Measurements from ENCODE around the gene ZEB1. TPM values are rescaled to one million over a fixed set of nuclear protein-coding genes. Genes with fewer than 3 reads are reported as not detected.
A peak's percentile ranks its signal among the peaks of the same experiment; 100 is the strongest.

Gene ZEB1
- total and polyA plus RNA-seq, 2 of the 4 experiments (the other 2 are of a cell fraction), result 23.7 to 108 TPM

GRCh38 chr10:31520986-31521831, 202.2 kb downstream of the ZEB1 start:
- H2BK5ac ChIP-seq (ENCODE audit: low read depth, low read length, poor library complexity, severe bottlenecking), result no peak overlapping the region
- H3K9me3 ChIP-seq (ENCODE audit: control insufficient read depth, insufficient read depth, low read length), result no peaks in the 10 kb centered on the region
- H2AK5ac ChIP-seq (ENCODE audit: low read depth, low read length), result no peak overlapping the region
- no peak overlapping the region for H2BK20ac ChIP-seq (ENCODE audit: low read depth, low read length)
- intact Hi-C loops (cut with micrococcal nuclease), result no loop called here
- no peak overlapping the region for H3K14ac ChIP-seq (replicated peaks; ENCODE audit: low read depth, low read length)
- H2BK15ac ChIP-seq (ENCODE audit: low read depth, low read length), result no peak overlapping the region
- H3K79me1 ChIP-seq (ENCODE audit: low read depth in 1 of 2, low read length in 2 of 2), result peaks cover 19 to 59% of the 10 kb centered on the region in 2 experiments
- H3K4me3 ChIP-seq (ENCODE audit: insufficient read depth, low read depth, low read length), result no peak overlapping the region
- H3K23ac ChIP-seq (ENCODE audit: low read depth, low read length), result no peak overlapping the region
- H2BK120ac ChIP-seq (ENCODE audit: low read depth, low read length), result no peak overlapping the region
- no peaks in the 10 kb centered on the region; the same call in 1 of the 2 replicates for H3K4me1 ChIP-seq (ENCODE audit: control insufficient read depth, insufficient read depth, low read length)
- in situ Hi-C loops (cut with MboI; ENCODE audit: low sequenced_read_pairs), result no loop called here
- 100% methylated on average over 1 of the region's 4 CpGs; no CpG with 5 or more reads in 1 of the 2 experiments for WGBS, 2 experiments (ENCODE audit: extremely low coverage in 2 of 2, insufficient read length in 1 of 2)
- dilution Hi-C loops (cut with HindIII; ENCODE audit: low sequenced_read_pairs, unreplicated experiment), result no loop called here
- ChIA-PET POLR2A (ENCODE audit: unreplicated experiment) (no interaction called here), CTCF (no interaction called here)
- ATAC-seq (ENCODE audit: low read depth), result no peak
- TF ChIP-seq MAFK (IDR thresholded peaks at IDR 0.05; ENCODE audit: low read depth, low read length) (peak; percentile 87), NFE2L2 (IDR thresholded peaks at IDR 0.05; ENCODE audit: low read depth, low read length) (no peak)
- no peak overlapping the region for H3K56ac ChIP-seq (ENCODE audit: extremely low read depth, insufficient read depth, low read length)
- no peak overlapping the region for H2AFZ ChIP-seq (replicated peaks; ENCODE audit: low read length, poor library complexity)
- no peak overlapping the region for H4K91ac ChIP-seq (ENCODE audit: insufficient read depth, low read depth, low read length)
- H4K8ac ChIP-seq (ENCODE audit: low read depth in 2 of 2, low read length in 2 of 2), result no peak overlapping the region
- BruUV-seq (replicated peaks), result no TSS peak
- no peaks in the 10 kb centered on the region for H3K27me3 ChIP-seq (ENCODE audit: control insufficient read depth, insufficient read depth, low read length)
- no peak overlapping the region for H3K9ac ChIP-seq (ENCODE audit: low read depth, low read length)
- no peak overlapping the region for H2AK9ac ChIP-seq (replicated peaks; ENCODE audit: low read depth, low read length, poor library complexity)
- H3K4ac ChIP-seq (ENCODE audit: low read depth, low read length), result no peak overlapping the region
- H4K5ac ChIP-seq (ENCODE audit: low read depth, low read length), result no peak overlapping the region
- peaks cover 9% of the 10 kb centered on the region; the same call in 1 of the 2 replicates for H3K9me1 ChIP-seq (ENCODE audit: insufficient read depth, low read length)
- H3K4me2 ChIP-seq (ENCODE audit: low read depth, low read length), result no peak overlapping the region
- peaks cover 3% of the 10 kb centered on the region; the same call in 1 of the 2 replicates for H4K20me1 ChIP-seq (ENCODE audit: insufficient read depth, low read length)
- no peak overlapping the region for H3K18ac ChIP-seq (ENCODE audit: low read depth, low read length)
- H3K27ac ChIP-seq (ENCODE audit: insufficient read depth, low read length), result no peak overlapping the region
- DNase-seq, result no peak
- H3K36me3 ChIP-seq (ENCODE audit: control insufficient read depth, insufficient read depth, low read length), result peaks cover 46% of the 10 kb centered on the region
